ENCODE data around the gene CLBA1.

Gene CLBA1

GRCh38 chr14:104968541-104969401 is 16.8 kb upstream of the CLBA1 start:
- DNase-seq, result no peak

- no peak for DNase-seq
Observed at GRCh38 chr14:104969741-104970230, 15.8 kb upstream of the CLBA1 start.

- DNase-seq, result no peak
Observed at GRCh38 chr14:104970231-104971068, 15.1 kb upstream of the CLBA1 start.

- no peak for DNase-seq
Observed at GRCh38 chr14:104971447-104972240, 13.9 kb upstream of the CLBA1 start.

- DNase-seq, result no peak
Observed at GRCh38 chr14:104972301-104973134, 13.1 kb upstream of the CLBA1 start.

GRCh38 chr14:104973135-104973384 is 12.5 kb upstream of the CLBA1 start:
- no peak for DNase-seq

GRCh38 chr14:104973385-104974145 is 12.0 kb upstream of the CLBA1 start:
- DNase-seq, result no peak

GRCh38 chr14:104974146-104974541 is 11.4 kb upstream of the CLBA1 start:
- DNase-seq, result no peak

GRCh38 chr14:104974665-104975390 is 10.8 kb upstream of the CLBA1 start:
- no peak for DNase-seq

- DNase-seq, result no peak
Observed at GRCh38 chr14:104975481-104976197, 9.9 kb upstream of the CLBA1 start.

GRCh38 chr14:104976198-104977007 is 9.2 kb upstream of the CLBA1 start:
- no peak for DNase-seq

- DNase-seq, result no peak
Observed at GRCh38 chr14:104977008-104977680, 8.4 kb upstream of the CLBA1 start.

- no peak for DNase-seq
Observed at GRCh38 chr14:104977681-104978653, 7.6 kb upstream of the CLBA1 start, which contains the start of gene AHNAK2. TSS of gene AHNAK2 (minus strand) at chr14:104978374. CDS start at chr14:104978237, 137 bp downstream.

GRCh38 chr14:104978746-104979691 is 6.6 kb upstream of the CLBA1 start:
- no peak for DNase-seq

GRCh38 chr14:104979758-104980610 is 5.6 kb upstream of the CLBA1 start:
- DNase-seq, result no peak

Measured in GF-D8 (cell line).